Activated CD8-positive, alpha-beta memory T cell treated with anti-CD3 and anti-CD28 coated beads, Interleukin-2, amount 50 U/mL, for 4 hours (primary cell): ENCODE measurements around the gene MAMDC4.
A peak's percentile ranks its signal among the peaks of the same experiment; 100 is the strongest.

Source experiments
- DNase-seq: peaks from one replicate; pipeline ENCODE4 v3.0.0-alpha.2; 2020

Gene MAMDC4

GRCh38 chr9:136849960-136850865, 1.9 kb upstream of the MAMDC4 start:
- no peak for DNase-seq

GRCh38 chr9:136850866-136851775, 1.0 kb upstream of the MAMDC4 start:
- no peak for DNase-seq

- peak; percentile 15 for DNase-seq
Measured at GRCh38 chr9:136852664-136853595, 784 bp downstream of the MAMDC4 start.

- peak; percentile 16 for DNase-seq
Measured at GRCh38 chr9:136853596-136854112, 1.5 kb downstream of the MAMDC4 start.

- peak; percentile 14 for DNase-seq
Measured at GRCh38 chr9:136854113-136854841, 2.1 kb downstream of the MAMDC4 start.

GRCh38 chr9:136854842-136855460, 2.8 kb downstream of the MAMDC4 start:
- peak; percentile 15 for DNase-seq

GRCh38 chr9:136855461-136856078, 3.4 kb downstream of the MAMDC4 start:
- no peak for DNase-seq

- DNase-seq = no peak
Measured at GRCh38 chr9:136856079-136856476, 3.9 kb downstream of the MAMDC4 start.

GRCh38 chr9:136856541-136857141, 4.5 kb downstream of the MAMDC4 start:
- peak; percentile 15 for DNase-seq

- DNase-seq = peak; percentile 16
Measured at GRCh38 chr9:136857166-136857565, 5.0 kb downstream of the MAMDC4 start.

- DNase-seq = peak; percentile 17
Measured at GRCh38 chr9:136857581-136858412, 5.7 kb downstream of the MAMDC4 start.

- DNase-seq = peak; percentile 13
Measured at GRCh38 chr9:136858452-136858843, 6.3 kb downstream of the MAMDC4 start.

- no peak for DNase-seq
Measured at GRCh38 chr9:136858844-136859757, 7.0 kb downstream of the MAMDC4 start.

GRCh38 chr9:136860529-136860928, 8.4 kb downstream of the MAMDC4 start:
- no peak for DNase-seq

- DNase-seq = no peak
Measured at GRCh38 chr9:136860933-136861873, 9.1 kb downstream of the MAMDC4 start.

- DNase-seq = no peak
Measured at GRCh38 chr9:136861874-136862457, 9.8 kb downstream of the MAMDC4 start.
